Type B pancreatic cell (in vitro differentiated cells): ENCODE results near the gene GRB14. TPM values are rescaled to one million over a fixed set of nuclear protein-coding genes. Genes with fewer than 3 reads are reported as not detected.

Source experiments
- total RNA-seq: library from RNA; stranded (reverse); gene quantifications from 2 replicates; pipeline ENCODE4 v1.2.1, GENCODE V29; 2021; ENCODE audit warnings: low replicate concordance

Gene GRB14
- total RNA-seq, 1 donor from 2014 or later = 11.6 TPM

Other genes with a start within 250 kb of the GRB14 start
- gene COBLL1, start 220.3 kb upstream of the GRB14 start, total RNA-seq = 28.2 and 32.1 TPM in 2 replicates